ENCODE data around the gene CD320. TPM values are rescaled to one million over a fixed set of nuclear protein-coding genes. Genes with fewer than 3 reads are reported as not detected.
A peak's percentile ranks its signal among the peaks of the same experiment; 100 is the strongest.

CD320 gene
- total and polyA plus RNA-seq, 2 of the 8 experiments (the other 6 are each of a cell fraction or from before 2014, with no cell fraction given), result 80.4 to 157 TPM

DNA sequence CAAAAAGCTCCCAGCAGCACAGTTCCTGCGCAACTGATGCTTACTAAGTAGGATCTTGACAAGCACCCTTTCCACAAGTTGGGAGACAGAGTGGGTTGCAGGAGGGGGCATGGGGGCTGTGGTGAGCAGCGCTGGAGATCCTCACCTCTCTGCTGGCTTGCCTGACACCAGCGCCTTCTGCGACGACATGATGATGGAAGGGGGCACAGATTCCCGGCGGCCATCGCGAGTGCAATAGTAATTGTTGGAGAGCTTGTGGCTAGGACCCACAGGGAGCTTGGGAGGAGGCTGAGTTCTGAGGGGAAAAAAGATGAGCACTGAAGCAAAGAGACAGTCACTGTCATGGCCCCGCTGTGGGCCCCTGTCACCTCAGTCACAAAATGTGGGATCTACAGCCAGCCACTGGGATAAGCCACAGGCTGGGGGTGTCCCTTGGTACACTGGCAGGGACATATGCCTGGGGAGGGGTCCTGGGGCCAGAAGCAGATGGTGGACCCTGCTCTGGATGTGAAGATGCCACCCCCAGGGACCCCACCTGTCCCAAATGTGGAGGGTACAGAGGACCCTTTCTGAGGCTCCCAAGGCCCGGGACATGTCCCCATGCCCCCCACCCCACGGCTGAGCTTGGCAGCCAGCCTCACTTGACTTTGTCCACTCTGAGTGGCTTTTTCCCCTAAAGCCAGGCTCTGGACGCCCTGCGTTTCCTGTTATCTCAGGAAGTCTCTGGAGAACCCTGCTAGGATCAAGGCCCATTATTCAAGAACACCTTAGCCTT lies 8.4 kb upstream of the CD320 start:
- DNase-seq (ENCODE audit: low read depth in 1 of 2, low spot score in 2 of 2), result no peak
- POLR2A ChIA-PET (ENCODE audit: partially characterized antibody), result interaction anchor here (0.6 to 27.1 kb wide), 7 partner anchors 3 to 132 kb away, joined by 3 to 583 read pairs (median 3); partner anchors contain the start of genes CD320, MARCHF2, NDUFA7 and RPS28
- TF ChIP-seq POLR2A (IDR thresholded peaks at IDR 0.05; ENCODE audit: control extremely low read depth in 1 of 2, low read depth in 2 of 2, low read length in 2 of 2) (peak in 1 of 2 experiments; percentile 36; a peak in 1 of 3 replicates), SIRT6 (IDR thresholded peaks at IDR 0.05; ENCODE audit: low read length) (no peak)
- no peaks in the 10 kb centered on the region; the same call in 1 of the 2 replicates for H3K79me1 ChIP-seq (ENCODE audit: low read depth, low read length)
- H3K27ac ChIP-seq (ENCODE audit: low read depth, low read length), result no peak overlapping the region
- peaks cover 4 to 21% (median 12%) of the 10 kb centered on the region in 4 experiments for H3K36me3 ChIP-seq (ENCODE audit: control insufficient read depth in 2 of 4, insufficient read depth in 4 of 4, low read length in 3 of 4)
- H3K9me3 ChIP-seq (ENCODE audit: insufficient read depth in 2 of 2, low read depth in 1 of 2, low read length in 1 of 2), result no peaks in the 10 kb centered on the region
- no peak overlapping the region for H3K18ac ChIP-seq (ENCODE audit: extremely low read depth, low read length)
- no peak overlapping the region for H3K23ac ChIP-seq (ENCODE audit: insufficient read length)
- 0 out of 2 replicates have a peak overlapping the region, but pooled peaks have one; percentile 44 for H2BK5ac ChIP-seq (ENCODE audit: low read depth, low read length)
- H3K4me3 ChIP-seq (ENCODE audit: extremely low read depth in 1 of 4, insufficient read depth in 2 of 4, low read depth in 3 of 4, low read length in 4 of 4), result no peak overlapping the region
- H2BK15ac ChIP-seq (ENCODE audit: low read length), result no peak overlapping the region; the same call in 1 of the 2 replicates
- peak overlapping the region; percentile 7 for H3K56ac ChIP-seq (replicated peaks; ENCODE audit: insufficient read length, low read depth, low read length)
- CTCF ChIA-PET (ENCODE audit: partially characterized antibody), result interaction anchor here (0.6 to 1.5 kb wide), 6 partner anchors 10 to 264 kb away, joined by 3 to 5 read pairs (median 3); no protein-coding TSS in a partner anchor
- peak overlapping the region; percentile 28; the same call in 1 of the 2 replicates for H4K8ac ChIP-seq (ENCODE audit: extremely low read depth, insufficient read depth, low read length)
- H4K91ac ChIP-seq (replicated peaks; ENCODE audit: insufficient read length, low read length), result no peak overlapping the region
- no peak overlapping the region for H3K4ac ChIP-seq (replicated peaks; ENCODE audit: insufficient read length, low read depth, low read length)
- H4K5ac ChIP-seq (ENCODE audit: insufficient read length, low read depth, low read length), result no peak overlapping the region
- no peak overlapping the region for H2BK120ac ChIP-seq (replicated peaks; ENCODE audit: low read depth, low read length)
- WGBS, 2 experiments (ENCODE audit: extremely low coverage in 1 of 2, insufficient coverage in 1 of 2, insufficient read length in 1 of 2, insufficient replicate concordance in 2 of 2, low coverage in 1 of 2, low lambda C conversion rate in 2 of 2, missing lambda C conversion rate in 1 of 2), result 85% methylated on average over 14 of the region's 14 CpGs; no CpG with 5 or more reads in 1 of the 2 experiments
- peaks cover 6% of the 10 kb centered on the region for H3K23me2 ChIP-seq (ENCODE audit: low read depth, low read length)
- 0 out of 4 replicates have a peak overlapping the region, but pooled peaks of 1 of the 2 experiments have one; percentile 36 for H3K4me2 ChIP-seq (ENCODE audit: insufficient read depth in 1 of 2, low read depth in 2 of 2, low read length in 2 of 2)
- H3K79me2 ChIP-seq (ENCODE audit: control insufficient read depth in 1 of 2, insufficient read depth in 2 of 2, low read length in 2 of 2), result peaks cover 0 to 15% of the 10 kb centered on the region in 2 experiments; a peak in 2 of 4 replicates
- no peaks in the 10 kb centered on the region for H4K20me1 ChIP-seq (replicated peaks in 1 of 2; ENCODE audit: control insufficient read depth in 1 of 2, insufficient read depth in 2 of 2, low read length in 2 of 2)
- no peak overlapping the region for H2BK20ac ChIP-seq (ENCODE audit: low read length)
- H3K27me3 ChIP-seq (replicated peaks in 1 of 4; ENCODE audit: control insufficient read depth in 3 of 4, extremely low read depth in 1 of 4, insufficient read depth in 3 of 4, low read length in 3 of 4), result no peaks in the 10 kb centered on the region
- no peak overlapping the region for H2BK12ac ChIP-seq (ENCODE audit: low read depth, low read length)
- H2AFZ ChIP-seq (ENCODE audit: low read length), result no peak overlapping the region
- H3K14ac ChIP-seq (ENCODE audit: insufficient read length), result no peak overlapping the region
- H2AK5ac ChIP-seq (ENCODE audit: low read depth, low read length), result no peak overlapping the region
- H3K4me1 ChIP-seq (replicated peaks in 1 of 4; ENCODE audit: control insufficient read depth in 3 of 4, insufficient read depth in 4 of 4, low read length in 3 of 4), result peaks cover 0 to 10% (median 4%) of the 10 kb centered on the region in 4 experiments; a peak in 5 of 7 replicates
- FAIRE-seq, result no peak
- H3K9ac ChIP-seq (replicated peaks in 1 of 4; ENCODE audit: extremely low read depth in 1 of 4, low read depth in 3 of 4, low read length in 3 of 4), result no peak overlapping the region

Measured in H1 (cell line).